K562 (cell line): ENCODE measurements around the gene SERPINH1. TPM values are rescaled to one million over a fixed set of nuclear protein-coding genes. Genes with fewer than 3 reads are reported as not detected.

ENCODE experiments used
- FOXO4 ChIP-seq: fragments of 450-650 bp; formaldehyde crosslinking; IDR thresholded peaks from 2 replicates; pipeline ENCODE4 v1.4.0; 2020; ENCODE audit warnings: mild to moderate bottlenecking, moderate library complexity
- NBN ChIP-seq: fragments of 450-650 bp; IDR thresholded peaks from 2 replicates; pipeline ENCODE4 v1.6.1; 2016; ENCODE audit warnings: low read depth, mild to moderate bottlenecking
- NCOA4 ChIP-seq: fragments of 450-650 bp; IDR thresholded peaks from 2 replicates; pipeline ENCODE4 v1.6.1; 2018; ENCODE audit warnings: mild to moderate bottlenecking; ENCODE audit not compliant: partially characterized antibody
- REST ChIP-seq, 2 experiments: fragments of 450-650 bp; formaldehyde crosslinking in 1 of 2; IDR thresholded peaks; 2 replicates each; pipeline versions ENCODE4 v1.4.0 to v1.6.1; 2014 to 2020; ENCODE audit warnings: mild to moderate bottlenecking in 2 of 2, borderline replicate concordance in 1 of 2, low read depth in 1 of 2
- TCF7L2 ChIP-seq: fragments of 150-350 bp; IDR thresholded peaks from 2 replicates; pipeline ENCODE4 v1.6.1; 2016; ENCODE audit warnings: low read depth, mild to moderate bottlenecking, low read length, moderate library complexity
- YY1 ChIP-seq, 3 experiments: IDR thresholded peaks; 2 replicates each; pipeline ENCODE4 v1.6.1; 2011; ENCODE audit warnings: low read length in 2 of 3, mild to moderate bottlenecking in 2 of 3, moderate library complexity in 2 of 3, borderline replicate concordance in 1 of 3, control low read depth in 1 of 3, low read depth in 1 of 3; ENCODE audit not compliant: insufficient read depth in 3 of 3, insufficient replicate concordance in 2 of 3, control insufficient read depth in 1 of 3, insufficient read length in 1 of 3; ENCODE audit errors: extremely low read depth in 1 of 3
- ZNF23 ChIP-seq: fragments of 250-450 bp; sonication (Bioruptor Pico); IDR thresholded peaks from 2 replicates; pipeline ENCODE4 v1.4.0; 2020; ENCODE audit warnings: mild to moderate bottlenecking
- ZNF395 ChIP-seq: fragments of 200-800 bp; sonication (Bioruptor generic); IDR thresholded peaks from 2 replicates; pipeline ENCODE4 v1.6.1; 2017; ENCODE audit warnings: missing genetic modification characterization, missing compliant biosample characterization
- ZNF609 ChIP-seq: sonication (generic); formaldehyde crosslinking; IDR thresholded peaks from 2 replicates; pipeline ENCODE4 v1.8.1; 2023; ENCODE audit warnings: missing genetic modification reagents, mild to moderate bottlenecking, borderline replicate concordance
- polyA plus RNA-seq, 8 experiments: library from polyadenylated mRNA; depleted of rRNA in 4 of 8; stranded (reverse) in 5 of 8; unstranded in 3 of 8; fragments of >200 nt; fragmentation: Nextera tagmentation in 2 of 8; fragmentation: Illumina TruSeq in 1 of 8; extraction: Ambion mirVana in 2 of 8; extraction: Trizol in 1 of 8; gene quantifications; 2 replicates each; pipeline versions ENCODE4 v1.2.1 to v1.2.3, GENCODE V29; 2011 to 2014; ENCODE audit warnings: inconsistent platforms in 1 of 8, missing spikeins in 1 of 8
- total RNA-seq, 7 experiments: library from RNA; depleted of rRNA in 6 of 7; stranded (reverse); fragments of >200 nt in 6 of 7; fragmentation: Illumina TruSeq in 2 of 7; extraction: Trizol in 2 of 7; gene quantifications; 2 replicates each; pipeline versions ENCODE4 v1.2.1 to v1.2.3, GENCODE V29; 2011 to 2021; ENCODE audit warnings: low replicate concordance in 1 of 7

Gene SERPINH1
- total and polyA plus RNA-seq, 9 of the 15 experiments (the other 6 are each of a cell fraction or from before 2014, with no cell fraction given) = 2.8 to 106 (median 67.9) TPM

- TF ChIP-seq NBN (peak; percentile 50; the same call in 1 of the 2 replicates), FOXO4 (no peak), ZNF395 (CRISPR knock-in tag) (no peak), NCOA4 (peak; percentile 36), YY1 (IDR thresholded peaks at IDR 0.05; ENCODE audit: borderline replicate concordance in 1 of 3, control insufficient read depth in 1 of 3, extremely low read depth in 1 of 3, insufficient read depth in 3 of 3, insufficient read length in 1 of 3, insufficient replicate concordance in 2 of 3, low read depth in 1 of 3, low read length in 2 of 3) (no peak), REST (IDR thresholded peaks at IDR 0.05; ENCODE audit: borderline replicate concordance) (no peak), REST (CRISPR knock-in tag; IDR thresholded peaks at IDR 0.05; ENCODE audit: low read depth) (no peak), TCF7L2 (0 out of 2 replicates have a peak, but pooled peaks have one; percentile 47), ZNF23 (no peak), ZNF609 (CRISPR knock-in tag) (no peak)
Observed at GRCh38 chr11:75561426-75562047, 516 bp upstream of the SERPINH1 start (continued).
